ENCODE results near the gene METTL26. TPM values are rescaled to one million over a fixed set of nuclear protein-coding genes. Genes with fewer than 3 reads are reported as not detected.

The METTL26 gene
- total RNA-seq, 1 experiment from 2014 or later, result 115 TPM

- TF ChIP-seq ARID4B (CRISPR knock-in tag; IDR thresholded peaks at IDR 0.05; ENCODE audit: borderline replicate concordance) (no peak), ZNF121 (CRISPR knock-in tag; IDR thresholded peaks at IDR 0.05) (no peak), TCF7 (CRISPR knock-in tag; IDR thresholded peaks at IDR 0.05; ENCODE audit: low read depth) (no peak), KAT7 (CRISPR knock-in tag; IDR thresholded peaks at IDR 0.05; ENCODE audit: borderline replicate concordance) (no peak), AR (CRISPR knock-in tag; IDR thresholded peaks at IDR 0.05) (no peak), ZMAT4 (CRISPR knock-in tag; IDR thresholded peaks at IDR 0.05) (no peak), ZBTB21 (CRISPR knock-in tag; IDR thresholded peaks at IDR 0.05; ENCODE audit: borderline replicate concordance) (no peak), SMAD3 (CRISPR knock-in tag; IDR thresholded peaks at IDR 0.05; ENCODE audit: borderline replicate concordance) (no peak), RORB (CRISPR knock-in tag; IDR thresholded peaks at IDR 0.05) (no peak), HMGXB4 (CRISPR knock-in tag; IDR thresholded peaks at IDR 0.05) (no peak), ATF1 (CRISPR knock-in tag; IDR thresholded peaks at IDR 0.05) (no peak), ZNF263 (CRISPR knock-in tag; IDR thresholded peaks at IDR 0.05; ENCODE audit: low read depth) (no peak), ZBTB43 (CRISPR knock-in tag; IDR thresholded peaks at IDR 0.05) (no peak), PRRX2 (CRISPR knock-in tag; IDR thresholded peaks at IDR 0.05) (no peak), ZNF532 (CRISPR knock-in tag; IDR thresholded peaks at IDR 0.05; ENCODE audit: borderline replicate concordance) (no peak)
These were observed 4.2 kb downstream of the METTL26 start (continued) for GRCh38 chr16:631808-632358.

Data from WTC11 (cell line).